Choroid plexus epithelial cell (primary cell): ENCODE data around the gene SECTM1.

Source experiments
- DNase-seq: peaks from one replicate; pipeline ENCODE4 v3.0.0-alpha.2; 2010; ENCODE audit warnings: low read depth
- H3K4me3 ChIP-seq: 2 replicates; pipeline ENCODE4 v1.5.1; 2011; ENCODE audit warnings: low read depth, mild to moderate bottlenecking, control low read depth, low read length, moderate library complexity
- TF ChIP-seq, protein P1 (sequence below): conservative IDR thresholded peaks from 2 replicates; pipeline ENCODE4 v1.5.1; 2011; ENCODE audit warnings: low read depth, mild to moderate bottlenecking, control low read depth, inconsistent platforms, low read length, moderate library complexity

The SECTM1 gene

DNA sequence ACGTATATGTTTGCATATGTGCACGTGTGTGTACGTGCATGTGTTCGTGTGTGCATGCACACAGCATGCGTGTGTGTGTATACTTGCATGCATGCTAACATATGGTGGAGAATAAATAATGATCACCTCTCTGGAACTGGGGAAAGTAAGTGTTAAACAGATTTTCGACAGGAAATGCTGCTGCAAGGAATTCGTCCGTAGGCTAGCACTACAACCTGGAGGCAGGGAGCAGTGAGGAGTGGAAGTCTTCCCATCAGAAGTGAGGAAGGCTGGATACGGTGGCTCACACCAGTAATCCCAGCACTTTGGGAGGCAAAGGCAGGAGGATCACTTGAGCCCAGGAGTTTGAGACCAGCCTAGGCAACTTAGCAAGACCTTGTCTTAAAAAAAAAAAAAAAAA, 55.3 kb downstream of the SECTM1 start:
- no peak overlapping the region for H3K4me3 ChIP-seq
- no peak for DNase-seq
- TF ChIP-seq, protein P1, sequence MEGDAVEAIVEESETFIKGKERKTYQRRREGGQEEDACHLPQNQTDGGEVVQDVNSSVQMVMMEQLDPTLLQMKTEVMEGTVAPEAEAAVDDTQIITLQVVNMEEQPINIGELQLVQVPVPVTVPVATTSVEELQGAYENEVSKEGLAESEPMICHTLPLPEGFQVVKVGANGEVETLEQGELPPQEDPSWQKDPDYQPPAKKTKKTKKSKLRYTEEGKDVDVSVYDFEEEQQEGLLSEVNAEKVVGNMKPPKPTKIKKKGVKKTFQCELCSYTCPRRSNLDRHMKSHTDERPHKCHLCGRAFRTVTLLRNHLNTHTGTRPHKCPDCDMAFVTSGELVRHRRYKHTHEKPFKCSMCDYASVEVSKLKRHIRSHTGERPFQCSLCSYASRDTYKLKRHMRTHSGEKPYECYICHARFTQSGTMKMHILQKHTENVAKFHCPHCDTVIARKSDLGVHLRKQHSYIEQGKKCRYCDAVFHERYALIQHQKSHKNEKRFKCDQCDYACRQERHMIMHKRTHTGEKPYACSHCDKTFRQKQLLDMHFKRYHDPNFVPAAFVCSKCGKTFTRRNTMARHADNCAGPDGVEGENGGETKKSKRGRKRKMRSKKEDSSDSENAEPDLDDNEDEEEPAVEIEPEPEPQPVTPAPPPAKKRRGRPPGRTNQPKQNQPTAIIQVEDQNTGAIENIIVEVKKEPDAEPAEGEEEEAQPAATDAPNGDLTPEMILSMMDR: no peak

DNA sequence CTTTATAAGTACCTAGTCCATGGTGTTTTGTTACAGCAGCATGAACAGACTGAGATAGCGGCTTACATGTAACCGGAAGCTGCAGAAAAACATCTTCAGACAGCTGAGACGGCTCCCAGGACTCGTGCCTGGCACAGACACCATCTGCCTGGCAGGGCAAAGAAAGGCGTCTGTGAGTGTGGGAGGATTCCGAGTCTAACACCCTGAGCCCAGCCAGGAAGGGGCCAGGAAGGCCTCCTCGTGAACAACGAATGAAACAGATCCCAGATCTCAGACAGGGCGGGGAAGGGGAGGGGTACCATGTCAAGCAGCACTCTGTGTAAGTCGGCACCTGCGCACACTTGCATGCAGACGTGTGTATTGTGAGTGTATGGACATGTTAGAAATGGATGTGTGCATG, 55.7 kb downstream of the SECTM1 start:
- TF ChIP-seq, protein P1: no peak
- H3K4me3 ChIP-seq: no peak overlapping the region
- DNase-seq: no peak

DNA sequence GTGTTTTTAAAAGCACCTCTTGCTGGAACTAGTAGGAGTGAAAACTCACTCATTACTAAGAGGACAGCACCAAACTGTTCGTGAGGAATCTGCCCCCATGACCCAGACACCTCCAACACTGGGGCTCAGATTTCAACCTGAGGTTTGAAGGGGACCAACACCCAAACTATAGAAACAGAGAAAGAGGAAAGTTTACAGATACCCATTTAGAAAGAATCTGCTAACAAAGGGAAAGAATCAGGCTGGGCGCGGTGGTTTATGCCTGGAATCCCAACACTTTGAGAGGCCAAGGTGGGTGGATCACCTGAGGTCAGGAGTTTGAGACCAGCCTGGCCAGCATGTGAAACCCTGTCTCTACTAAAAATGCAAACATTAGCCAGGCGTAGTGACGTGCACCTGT, 56.6 kb downstream of the SECTM1 start:
- DNase-seq: no peak

DNA sequence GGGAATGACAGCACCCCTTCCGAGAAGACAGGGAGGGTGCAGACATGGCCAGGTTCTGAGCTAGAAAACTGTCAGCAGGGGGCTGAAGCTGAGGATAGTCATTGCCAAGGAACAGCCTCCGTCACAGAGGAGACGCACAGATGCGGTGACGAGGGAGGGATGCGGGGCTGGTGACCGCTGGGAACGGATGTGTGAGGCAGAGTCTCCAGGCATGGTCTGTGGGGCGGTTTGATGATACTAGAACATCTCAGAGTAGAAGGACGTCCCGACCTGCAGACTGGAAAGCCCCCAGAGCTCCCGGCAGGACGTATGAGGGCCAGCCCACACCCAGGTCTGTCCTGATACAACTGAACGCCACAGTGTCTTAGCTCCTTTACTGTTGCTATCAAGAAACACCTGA, 58.2 kb downstream of the SECTM1 start:
- no peak for DNase-seq
- TF ChIP-seq, protein P1: no peak
- H3K4me3 ChIP-seq: no peak overlapping the region

More for the DNA sequence above, 56.6 kb downstream of the SECTM1 start:
- H3K4me3 ChIP-seq: no peak overlapping the region
- TF ChIP-seq, protein P1: no peak

DNA sequence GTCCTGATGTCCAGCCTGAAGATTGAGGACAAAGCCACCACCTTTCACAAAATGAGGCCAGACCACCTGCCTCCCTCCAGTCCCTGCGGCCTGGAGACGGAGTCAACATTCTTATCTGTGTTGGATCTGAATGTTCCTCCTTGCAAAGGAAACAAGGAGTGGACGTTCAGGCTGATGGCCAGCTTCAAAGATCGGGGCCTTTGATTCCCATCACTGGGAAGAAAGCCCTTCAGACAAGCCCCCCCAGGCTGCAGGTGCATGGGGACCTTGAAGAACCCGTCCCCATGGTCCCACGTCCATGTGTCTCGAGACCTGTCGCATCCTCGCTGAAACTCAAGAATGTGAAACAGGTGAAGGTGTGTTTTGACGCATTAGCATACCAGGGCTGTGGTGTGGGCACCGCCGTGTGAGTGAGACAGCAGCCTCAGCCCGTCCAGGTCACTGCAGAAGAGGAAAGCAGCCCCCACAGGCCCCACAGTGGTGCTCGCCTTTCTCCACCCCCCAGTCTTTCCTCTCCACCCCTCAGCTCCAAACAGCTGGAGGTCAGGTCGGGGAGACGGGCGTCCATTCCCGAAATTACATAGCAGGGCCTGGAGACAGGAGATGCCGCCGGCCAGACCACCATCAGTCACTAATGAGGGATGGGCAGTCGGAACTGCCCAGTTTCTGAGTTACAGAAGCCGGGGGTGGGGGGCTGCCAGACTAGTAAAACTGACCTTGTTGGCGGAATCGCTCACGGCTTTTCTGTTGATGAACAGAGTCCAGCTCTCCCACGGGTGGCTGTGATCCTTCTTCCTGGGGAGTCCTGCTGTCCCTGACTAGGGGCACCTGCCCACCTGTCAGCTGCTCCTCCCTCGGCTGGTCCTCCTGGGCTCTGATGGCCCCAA, 59.2 kb downstream of the SECTM1 start:
- H3K4me3 ChIP-seq: peak overlapping the region; percentile 86
- TF ChIP-seq, protein P1: no peak
- peak; percentile 29 for DNase-seq

DNA sequence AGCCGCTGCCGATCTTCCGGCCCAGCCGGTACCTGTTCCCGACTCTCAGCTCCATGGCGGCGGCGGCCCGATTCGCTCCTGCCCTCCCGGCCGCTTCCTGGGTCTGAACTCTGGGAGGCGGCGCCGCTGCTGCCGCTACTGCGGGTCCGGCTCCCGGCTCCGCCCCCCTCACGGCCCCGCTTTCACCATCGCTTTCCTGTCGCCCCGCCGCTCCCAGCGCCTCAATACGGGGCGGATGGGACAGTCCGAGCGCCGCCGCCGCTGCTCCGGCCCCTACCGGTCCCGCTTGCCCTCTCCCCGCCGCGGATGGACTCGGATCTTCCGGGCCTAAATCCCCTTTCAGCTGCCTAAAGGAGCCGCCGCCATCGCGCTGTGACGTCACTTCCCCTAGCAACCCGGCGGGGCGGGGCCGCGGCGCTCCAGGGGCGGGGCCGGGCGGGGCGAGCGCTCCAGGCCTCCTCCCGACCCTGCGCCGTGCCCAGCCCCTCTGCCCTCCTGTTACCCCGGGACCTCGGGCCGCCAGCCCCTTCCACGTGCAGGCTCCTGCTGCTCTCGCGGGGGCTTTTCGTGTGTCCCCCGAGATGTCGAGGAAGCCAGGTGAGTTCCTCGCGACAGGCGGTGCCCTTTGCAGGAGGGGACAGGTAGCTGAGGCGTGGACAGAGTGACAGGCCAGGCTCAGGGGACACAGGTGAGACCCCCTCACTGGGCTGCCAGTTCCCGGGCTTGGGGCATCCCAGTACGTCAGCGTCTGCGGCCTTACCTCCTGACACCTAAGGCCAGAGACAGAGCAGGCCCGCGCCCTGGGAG, 60.0 kb downstream of the SECTM1 start, which contains the start of gene CSNK1D:
Gene CSNK1D, minus strand, starts transcription at position 374 of the 807 bp plus-strand sequence. Its CDS starts 319 bp downstream, at position 55.
- peak within 1 kb of the TSS; percentile 86 for H3K4me3 ChIP-seq
- peak; percentile 82 for DNase-seq
- TF ChIP-seq, protein P1: no peak
